ENCODE data around the gene FGD6.

FGD6 gene

GRCh38 chr12:95126736-95127135 is 90.5 kb downstream of the FGD6 start:
- DNase-seq (ENCODE audit: low spot score) (no peak), ATAC-seq (ENCODE audit: low read depth) (no peak)
- Histone ChIP-seq H3K4me3 (ENCODE audit: severe bottlenecking) (no peak overlapping the region), H3K9me3 (ENCODE audit: severe bottlenecking) (no peaks in the 10 kb centered on the region), H3K36me3 (ENCODE audit: low read depth) (peaks cover 64% of the 10 kb centered on the region), H3K4me1 (ENCODE audit: insufficient read depth, poor library complexity, severe bottlenecking) (no peaks in the 10 kb centered on the region), H3K27ac (ENCODE audit: poor library complexity, severe bottlenecking) (no peak overlapping the region), H3K27me3 (ENCODE audit: insufficient read depth, poor library complexity, severe bottlenecking) (no peaks in the 10 kb centered on the region)
- no peak for TF ChIP-seq CTCF (IDR thresholded peaks at IDR 0.05; ENCODE audit: poor library complexity, severe bottlenecking)

DNA sequence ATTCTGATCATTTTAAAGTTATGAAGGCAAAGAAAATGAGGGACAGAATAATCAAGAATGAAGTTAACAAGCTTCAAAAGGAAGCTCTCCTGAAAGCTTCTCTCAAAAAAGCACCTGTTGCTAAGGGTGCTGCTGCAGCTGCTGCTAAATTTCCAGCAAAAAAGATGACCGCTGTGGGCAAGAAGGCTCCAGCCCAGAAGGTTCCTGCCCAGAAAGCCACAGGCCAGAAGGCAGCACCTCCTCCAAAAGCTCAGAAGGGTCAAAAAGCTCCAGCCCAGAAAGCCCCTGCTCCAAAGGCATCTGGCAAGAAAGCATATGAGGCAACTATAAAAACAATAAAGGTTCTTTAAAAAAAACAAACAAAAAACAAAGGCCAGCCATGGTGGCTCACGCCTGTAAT is 91.2 kb downstream of the FGD6 start:
- Histone ChIP-seq H3K4me3 (ENCODE audit: severe bottlenecking) (no peak overlapping the region), H3K36me3 (ENCODE audit: low read depth) (peaks cover 60% of the 10 kb centered on the region), H3K27me3 (ENCODE audit: insufficient read depth, poor library complexity, severe bottlenecking) (no peaks in the 10 kb centered on the region), H3K9me3 (ENCODE audit: severe bottlenecking) (no peaks in the 10 kb centered on the region), H3K4me1 (ENCODE audit: insufficient read depth, poor library complexity, severe bottlenecking) (no peaks in the 10 kb centered on the region), H3K27ac (ENCODE audit: poor library complexity, severe bottlenecking) (no peak overlapping the region)
- TF ChIP-seq CTCF (IDR thresholded peaks at IDR 0.05; ENCODE audit: poor library complexity, severe bottlenecking) = no peak
- DNase-seq (ENCODE audit: low spot score) (no peak), ATAC-seq (ENCODE audit: low read depth) (no peak)

DNA sequence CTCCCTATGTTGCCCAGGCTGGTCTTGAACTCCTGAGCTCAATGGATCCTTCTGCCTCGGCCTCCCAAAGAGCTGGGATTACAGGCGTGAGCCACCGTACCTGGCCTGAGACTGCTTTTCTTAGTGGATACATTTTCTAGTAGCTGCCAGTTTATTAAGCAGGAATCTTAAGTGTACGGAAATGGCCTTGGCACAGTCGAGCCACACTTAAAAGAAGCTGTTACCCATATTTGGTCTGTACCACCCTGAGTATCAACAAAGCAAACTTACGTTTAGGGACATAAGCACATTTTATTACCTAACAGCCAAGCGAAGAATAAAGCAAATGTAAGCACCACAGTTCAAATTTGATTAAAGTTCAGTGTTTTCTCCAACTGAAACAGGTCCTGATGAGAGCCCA is 93.2 kb downstream of the FGD6 start:
- ATAC-seq (ENCODE audit: low read depth) (no peak), DNase-seq (ENCODE audit: low spot score) (no peak)
- Histone ChIP-seq H3K4me1 (ENCODE audit: insufficient read depth, poor library complexity, severe bottlenecking) (peaks cover 6% of the 10 kb centered on the region), H3K36me3 (ENCODE audit: low read depth) (peaks cover 54% of the 10 kb centered on the region), H3K9me3 (ENCODE audit: severe bottlenecking) (no peaks in the 10 kb centered on the region), H3K27me3 (ENCODE audit: insufficient read depth, poor library complexity, severe bottlenecking) (no peaks in the 10 kb centered on the region), H3K27ac (ENCODE audit: poor library complexity, severe bottlenecking) (no peak overlapping the region), H3K4me3 (ENCODE audit: severe bottlenecking) (no peak overlapping the region)
- no peak for TF ChIP-seq CTCF (IDR thresholded peaks at IDR 0.05; ENCODE audit: poor library complexity, severe bottlenecking)

DNA sequence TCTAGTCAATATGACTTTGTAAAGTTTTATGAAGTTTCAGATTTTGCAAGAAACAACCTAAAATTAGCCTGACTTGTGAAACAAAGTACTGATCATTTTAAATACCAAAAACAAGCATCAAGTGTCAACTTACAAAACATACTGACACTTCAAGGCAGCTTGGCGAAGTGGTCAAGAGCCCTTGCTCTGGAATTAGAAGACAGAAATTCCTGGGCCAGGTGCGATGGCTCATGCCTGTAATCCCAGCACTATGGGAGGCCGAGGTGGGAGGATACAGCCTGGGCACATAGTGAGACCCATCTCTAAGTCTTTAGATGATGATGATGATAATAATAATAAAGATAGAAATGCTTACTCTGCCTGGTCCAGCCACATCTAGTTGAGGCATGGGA is 98.5 kb downstream of the FGD6 start:
- Histone ChIP-seq H3K27me3 (ENCODE audit: insufficient read depth, poor library complexity, severe bottlenecking) (no peaks in the 10 kb centered on the region), H3K4me1 (ENCODE audit: insufficient read depth, poor library complexity, severe bottlenecking) (peaks cover 40% of the 10 kb centered on the region), H3K27ac (ENCODE audit: poor library complexity, severe bottlenecking) (peak overlapping the region; percentile 99), H3K9me3 (ENCODE audit: severe bottlenecking) (no peaks in the 10 kb centered on the region), H3K4me3 (ENCODE audit: severe bottlenecking) (no peak overlapping the region), H3K36me3 (ENCODE audit: low read depth) (peaks cover 44% of the 10 kb centered on the region)
- ATAC-seq (ENCODE audit: low read depth) (peak; percentile 28; the same call in 1 of the 3 replicates), DNase-seq (ENCODE audit: low spot score) (no peak)
- no peak for TF ChIP-seq CTCF (IDR thresholded peaks at IDR 0.05; ENCODE audit: poor library complexity, severe bottlenecking)

- H3K4me1 ChIP-seq (ENCODE audit: insufficient read depth, poor library complexity, severe bottlenecking) = peaks cover 40% of the 10 kb centered on the region
- no peaks in the 10 kb centered on the region for H3K27me3 ChIP-seq (ENCODE audit: insufficient read depth, poor library complexity, severe bottlenecking)
- DNase-seq (ENCODE audit: low spot score) = no peak
- H3K36me3 ChIP-seq (ENCODE audit: low read depth) = peaks cover 49% of the 10 kb centered on the region
- H3K4me3 ChIP-seq (ENCODE audit: severe bottlenecking) = no peak overlapping the region
- peak; percentile 71 for ATAC-seq (ENCODE audit: low read depth)
- H3K27ac ChIP-seq (ENCODE audit: poor library complexity, severe bottlenecking) = peak overlapping the region; percentile 99
- no peak for TF ChIP-seq CTCF (IDR thresholded peaks at IDR 0.05; ENCODE audit: poor library complexity, severe bottlenecking)
- H3K9me3 ChIP-seq (ENCODE audit: severe bottlenecking) = no peaks in the 10 kb centered on the region
These were observed 99.0 kb downstream of the FGD6 start for GRCh38 chr12:95118138-95118787.

Measured in RWPE2 (cell line).